NCI-H524 (cell line): ENCODE data around the gene HDAC9.

ENCODE experiments used
- DNase-seq, 2 experiments: peaks; one replicate each; lab custom pipeline; 2025; lab: John Stamatoyannopoulos, UW

HDAC9 gene

GRCh38 chr7:18495412-18496340 is at the start of gene HDAC9:
Gene HDAC9 (plus strand): TSS chr7:18495749. CDS start chr7:18496303, 554 bp downstream.
- DNase-seq, result peak; percentile 24 to 63

- no peak for DNase-seq
Observed at GRCh38 chr7:18445916-18446520, 49.5 kb upstream of the HDAC9 start.

- DNase-seq, result no peak
Observed at GRCh38 chr7:18450019-18450418, 45.5 kb upstream of the HDAC9 start.

- no peak for DNase-seq
Observed at GRCh38 chr7:18455606-18456005, 39.9 kb upstream of the HDAC9 start.

DNA sequence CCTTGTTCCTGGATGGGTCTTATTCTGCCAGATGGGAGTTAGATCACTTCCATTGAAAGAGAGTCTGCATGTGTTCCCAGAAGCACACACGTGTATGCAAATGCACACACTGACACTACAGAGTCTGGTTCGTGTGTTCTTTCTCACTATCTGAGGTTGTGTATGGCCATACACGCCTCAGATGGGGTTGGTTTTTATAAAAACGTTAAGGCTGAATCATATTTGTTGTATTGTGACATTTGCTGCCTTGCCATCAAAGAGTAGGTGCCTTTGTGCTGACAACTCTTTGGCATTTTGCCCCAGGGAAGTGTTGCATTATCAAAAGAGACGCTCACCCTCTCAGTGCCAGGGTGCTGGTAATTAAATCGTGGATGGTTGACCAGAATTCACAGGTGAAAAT is 37.7 kb upstream of the HDAC9 start:
- no peak for DNase-seq

- no peak for DNase-seq
Observed at GRCh38 chr7:18458830-18459229, 36.7 kb upstream of the HDAC9 start.

GRCh38 chr7:18459484-18460245 is 35.9 kb upstream of the HDAC9 start:
- DNase-seq, result no peak

- DNase-seq, result no peak
Observed at GRCh38 chr7:18461785-18462467, 33.6 kb upstream of the HDAC9 start.

DNA sequence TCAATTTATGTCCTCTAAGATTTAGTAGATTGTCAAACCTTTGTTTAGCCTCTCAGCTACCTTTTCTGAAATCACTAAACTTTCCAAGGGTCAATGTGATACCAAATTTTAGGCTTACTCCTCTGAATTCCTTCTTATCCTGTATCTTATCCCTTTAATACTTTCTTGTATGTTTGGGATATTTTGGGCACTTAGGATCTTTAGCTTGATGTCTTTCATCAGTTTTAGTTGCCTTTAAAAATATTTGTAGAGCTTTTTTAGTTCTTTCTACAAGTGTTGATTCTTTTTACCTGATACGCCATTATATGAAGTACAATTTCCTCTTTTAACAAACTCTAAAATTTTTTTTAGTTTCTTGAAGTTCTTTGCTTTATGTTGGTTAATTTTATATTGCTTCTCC is 30.7 kb upstream of the HDAC9 start:
- no peak for DNase-seq

GRCh38 chr7:18467011-18467410 is 28.5 kb upstream of the HDAC9 start:
- DNase-seq, result no peak

- no peak for DNase-seq
Observed at GRCh38 chr7:18468795-18469194, 26.8 kb upstream of the HDAC9 start.

- no peak for DNase-seq
Observed at GRCh38 chr7:18469316-18469715, 26.2 kb upstream of the HDAC9 start.

GRCh38 chr7:18471476-18472160 is 23.9 kb upstream of the HDAC9 start:
- DNase-seq, result no peak

GRCh38 chr7:18472161-18472483 is 23.4 kb upstream of the HDAC9 start:
- DNase-seq, result no peak

- DNase-seq, result no peak
Observed at GRCh38 chr7:18473119-18473518, 22.4 kb upstream of the HDAC9 start.

DNA sequence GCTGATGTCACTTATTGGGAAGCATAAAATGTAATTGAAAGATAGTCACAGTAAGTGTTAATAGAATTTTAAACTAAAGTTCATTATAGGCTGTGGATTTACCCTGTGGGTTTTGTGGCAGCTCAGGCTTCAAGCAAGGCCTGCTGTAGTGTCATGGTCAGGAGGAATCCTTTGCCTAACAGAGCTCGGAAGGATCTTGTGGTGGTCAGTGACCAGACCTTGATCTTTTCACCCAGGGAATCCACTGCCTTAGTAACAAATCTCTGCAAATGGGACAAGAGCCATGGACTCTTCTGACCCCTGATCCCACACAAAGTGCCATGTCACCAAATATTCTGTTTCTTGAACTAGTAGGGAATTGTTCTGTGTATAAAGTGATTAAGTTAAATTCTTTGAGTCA is 20.6 kb upstream of the HDAC9 start:
- DNase-seq, result no peak

DNA sequence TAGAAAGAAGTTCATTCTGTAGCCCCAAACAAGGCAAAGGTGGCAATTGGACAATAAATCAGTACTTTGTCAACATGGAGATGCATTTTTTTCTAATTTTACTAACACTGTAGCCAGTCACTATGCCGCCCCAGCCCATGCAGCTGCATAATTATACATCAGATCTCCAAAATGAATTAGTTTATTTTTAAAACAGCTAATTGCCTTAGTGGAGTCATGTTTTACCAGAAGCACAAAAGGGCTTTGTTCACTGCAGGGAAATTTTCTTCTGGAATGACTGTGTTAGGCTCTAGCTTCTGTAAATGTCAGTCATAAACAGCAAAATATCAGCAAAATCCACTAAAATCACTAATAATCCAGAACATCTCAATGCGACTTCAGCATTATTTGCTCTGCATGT is 20.1 kb upstream of the HDAC9 start:
- no peak for DNase-seq

GRCh38 chr7:18481776-18482175 is 13.8 kb upstream of the HDAC9 start:
- DNase-seq, result no peak

DNA sequence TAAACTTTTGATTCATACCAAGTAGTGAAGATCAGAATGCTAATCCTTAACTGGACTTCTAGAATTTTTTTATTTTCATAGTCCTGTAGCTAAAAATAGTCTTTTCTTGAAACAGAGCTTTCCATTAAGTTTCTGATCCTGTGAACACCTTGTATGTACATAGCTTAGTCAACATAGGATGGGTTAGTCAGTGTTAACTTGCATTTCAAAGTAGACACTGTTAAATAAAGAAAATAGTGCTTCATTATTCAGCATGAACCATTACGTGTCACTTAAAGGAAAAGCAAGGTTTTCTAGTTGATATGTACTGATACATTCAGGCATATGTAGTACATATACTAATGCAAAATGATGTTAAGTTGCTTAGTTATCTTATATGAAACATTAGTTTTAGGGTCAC is 7.5 kb upstream of the HDAC9 start:
- no peak for DNase-seq

DNA sequence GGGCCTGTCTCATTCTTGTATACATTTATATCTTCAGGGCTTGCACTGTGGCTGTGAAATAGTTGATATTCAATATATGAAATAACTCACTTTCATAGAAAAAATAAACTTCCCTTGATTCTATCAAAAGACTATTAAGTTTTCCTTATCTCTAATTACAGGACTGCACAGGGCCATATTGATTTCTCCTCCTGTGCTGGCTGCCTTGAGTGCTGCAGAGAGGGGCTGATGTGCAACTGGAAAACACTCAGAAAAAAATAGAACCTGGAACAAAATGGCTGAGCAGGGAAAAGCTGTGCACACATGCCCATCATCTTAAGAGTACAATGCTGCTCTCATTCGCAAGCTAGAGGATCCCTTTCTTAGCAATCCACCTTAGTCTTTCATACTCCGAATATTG is 5.9 kb upstream of the HDAC9 start:
- no peak for DNase-seq

GRCh38 chr7:18491871-18492270 is 3.7 kb upstream of the HDAC9 start:
- DNase-seq, result no peak

GRCh38 chr7:18494406-18494805 is 1.1 kb upstream of the HDAC9 start:
- no peak for DNase-seq
